A204.1 (cell line): ENCODE data around the gene HTRA3.
"Not testable (repeated sequence)": the region's sequence is repeated elsewhere in the genome, so short reads cannot be mapped to it uniquely, and the experiment has no call there.

Experiments
- FAIRE-seq: peaks from 2 replicates; lab custom pipeline; 2012; peaks lifted over from hg19 to GRCh38; lab: Jason Lieb, UNC

The HTRA3 gene

GRCh38 chr4:8328866-8329559 is 59.5 kb downstream of the HTRA3 start:
- FAIRE-seq = no peak

- FAIRE-seq = no peak
These were observed 60.0 kb downstream of the HTRA3 start for GRCh38 chr4:8329560-8329858.

GRCh38 chr4:8329859-8330761 is 60.6 kb downstream of the HTRA3 start:
- FAIRE-seq = no peak

- no peak for FAIRE-seq
These were observed 61.4 kb downstream of the HTRA3 start for GRCh38 chr4:8330821-8331574.

GRCh38 chr4:8331575-8331955 is 62.0 kb downstream of the HTRA3 start:
- FAIRE-seq = no peak

GRCh38 chr4:8332038-8332857 is 62.7 kb downstream of the HTRA3 start:
- no peak for FAIRE-seq

GRCh38 chr4:8332891-8333331 is 63.4 kb downstream of the HTRA3 start:
- FAIRE-seq = no peak

- no peak for FAIRE-seq
These were observed 64.3 kb downstream of the HTRA3 start for GRCh38 chr4:8333726-8334460.

- no peak for FAIRE-seq
These were observed 65.4 kb downstream of the HTRA3 start for GRCh38 chr4:8334786-8335460.

GRCh38 chr4:8335848-8336247 is 66.3 kb downstream of the HTRA3 start:
- no peak for FAIRE-seq

- FAIRE-seq = no peak
These were observed 67.0 kb downstream of the HTRA3 start for GRCh38 chr4:8336412-8337075.

- no peak for FAIRE-seq
These were observed 68.9 kb downstream of the HTRA3 start for GRCh38 chr4:8338351-8338961.

- FAIRE-seq = no peak
These were observed 71.3 kb downstream of the HTRA3 start for GRCh38 chr4:8340781-8341241.

GRCh38 chr4:8341281-8341680 is 71.7 kb downstream of the HTRA3 start:
- FAIRE-seq = not testable (repeated sequence)

GRCh38 chr4:8341691-8342090 is 72.1 kb downstream of the HTRA3 start:
- FAIRE-seq = no peak

- FAIRE-seq = no peak
These were observed 73.2 kb downstream of the HTRA3 start for GRCh38 chr4:8342651-8343261.

GRCh38 chr4:8343262-8343966 is 73.9 kb downstream of the HTRA3 start:
- FAIRE-seq = no peak

- FAIRE-seq = no peak
These were observed 74.4 kb downstream of the HTRA3 start for GRCh38 chr4:8343967-8344331.

- FAIRE-seq = no peak
These were observed 74.8 kb downstream of the HTRA3 start for GRCh38 chr4:8344377-8344776.
